LNCaP clone FGC (cell line): ENCODE results near the gene DNAJC4.

Source experiments
- DNase-seq: peaks from one replicate; pipeline ENCODE4 v3.0.0-alpha.2; 2011; ENCODE audit warnings: low read depth
- H3K4me3 ChIP-seq: 2 replicates; pipeline ENCODE4 v1.5.1; 2011; ENCODE audit warnings: mild to moderate bottlenecking, low read depth, low read length, control low read depth
- CTCF ChIP-seq: IDR thresholded peaks from 2 replicates; pipeline ENCODE4 v1.5.1; 2012; ENCODE audit warnings: mild to moderate bottlenecking; ENCODE audit not compliant: control insufficient read depth, insufficient read depth; ENCODE audit errors: extremely low read depth

The DNAJC4 gene

GRCh38 chr11:64186492-64187165 lies 43.7 kb upstream of the DNAJC4 start:
- no peak overlapping the region for H3K4me3 ChIP-seq
- no peak for TF ChIP-seq CTCF
- DNase-seq, result no peak

GRCh38 chr11:64192434-64192833 lies 37.9 kb upstream of the DNAJC4 start:
- DNase-seq, result no peak
- no peak overlapping the region for H3K4me3 ChIP-seq
- no peak for TF ChIP-seq CTCF

- no peak for TF ChIP-seq CTCF
- DNase-seq, result no peak
- no peak overlapping the region for H3K4me3 ChIP-seq
Observed at GRCh38 chr11:64196626-64197025, 33.7 kb upstream of the DNAJC4 start.

- no peak for TF ChIP-seq CTCF
- DNase-seq, result no peak
- no peak overlapping the region for H3K4me3 ChIP-seq
Observed at GRCh38 chr11:64198511-64198910, 31.8 kb upstream of the DNAJC4 start.

GRCh38 chr11:64201543-64201942 lies 28.8 kb upstream of the DNAJC4 start:
- TF ChIP-seq CTCF, result no peak
- DNase-seq, result no peak
- no peak overlapping the region for H3K4me3 ChIP-seq

GRCh38 chr11:64202992-64203391 lies 27.4 kb upstream of the DNAJC4 start:
- no peak for DNase-seq
- TF ChIP-seq CTCF, result no peak

GRCh38 chr11:64203421-64204079 lies 26.8 kb upstream of the DNAJC4 start:
- TF ChIP-seq CTCF, result no peak
- no peak for DNase-seq
- no peak overlapping the region for H3K4me3 ChIP-seq

More at GRCh38 chr11:64202992-64203391, 27.4 kb upstream of the DNAJC4 start:
- H3K4me3 ChIP-seq, result no peak overlapping the region
